CD4-positive, CD25-positive, alpha-beta regulatory T cell (primary cell): Measurements from ENCODE around the gene SLC40A1. TPM values are rescaled to one million over a fixed set of nuclear protein-coding genes. Genes with fewer than 3 reads are reported as not detected.

ENCODE experiments used
- ATAC-seq, 2 donors: fragments of 150-1000 bp; cut with Tn5 transposase; one replicate each; pipeline ENCODE4 v1.10.0; 2021; ENCODE audit warnings: low read depth in 2 of 2, moderate number of reproducible peaks in 2 of 2, moderate library complexity in 1 of 2
- DNase-seq, 3 donors: peaks; one replicate each; pipeline versions ENCODE4 v3.0.0 to v3.0.0-alpha.2; 2012 to 2022; ENCODE audit warnings: mixed read lengths in 1 of 3
- H3K27ac ChIP-seq: one replicate; pipeline ENCODE4 v1.7.0; 2013; ENCODE audit warnings: mild to moderate bottlenecking, low read length; ENCODE audit not compliant: insufficient read depth, poor library complexity, severe bottlenecking
- H3K27me3 ChIP-seq: one replicate; pipeline ENCODE4 v1.7.0; 2013; ENCODE audit warnings: low read length; ENCODE audit not compliant: control insufficient read depth, insufficient read depth
- H3K36me3 ChIP-seq: one replicate; pipeline ENCODE4 v1.7.0; 2013; ENCODE audit warnings: mild to moderate bottlenecking, low read length, moderate library complexity; ENCODE audit not compliant: control insufficient read depth, insufficient read depth
- H3K4me1 ChIP-seq: 2 replicates; pipeline ENCODE4 v1.7.0; 2013; ENCODE audit warnings: mild to moderate bottlenecking, low read length; ENCODE audit not compliant: insufficient read depth, control insufficient read depth, poor library complexity, severe bottlenecking
- H3K4me3 ChIP-seq: one replicate; pipeline ENCODE4 v1.7.0; 2013; ENCODE audit warnings: low read depth, mild to moderate bottlenecking, low read length, moderate library complexity
- H3K9me3 ChIP-seq, 2 experiments: 1 replicate in 1 of 2; 2 replicates in 1 of 2; pipeline ENCODE4 v1.7.0; 2013; ENCODE audit warnings: low read length in 2 of 2, mild to moderate bottlenecking in 1 of 2, moderate library complexity in 1 of 2; ENCODE audit not compliant: control insufficient read depth in 2 of 2
- H3K27ac Mint-ChIP-seq, 3 donors: one replicate each; pipeline ENCODE4 v1.8.0; 2020 to 2022; ENCODE audit warnings: mild to moderate bottlenecking in 3 of 3, mixed read lengths in 3 of 3, moderate library complexity in 2 of 3
- H3K27me3 Mint-ChIP-seq: one replicate; pipeline ENCODE4 v1.8.0; 2022; ENCODE audit warnings: mild to moderate bottlenecking, mixed read lengths
- H3K36me3 Mint-ChIP-seq: one replicate; pipeline ENCODE4 v1.8.0; 2020; ENCODE audit warnings: mixed read lengths
- H3K4me1 Mint-ChIP-seq, 4 donors: one replicate each; pipeline ENCODE4 v1.8.0; 2020 to 2022; ENCODE audit warnings: mixed read lengths in 4 of 4, mild to moderate bottlenecking in 1 of 4
- H3K4me3 Mint-ChIP-seq, 4 donors: one replicate each; pipeline ENCODE4 v1.8.0; 2020 to 2022; ENCODE audit warnings: mild to moderate bottlenecking in 4 of 4, mixed read lengths in 4 of 4, moderate library complexity in 3 of 4
- H3K9me3 Mint-ChIP-seq, 7 donors: one replicate each; pipeline ENCODE4 v1.8.0; 2020 to 2022; ENCODE audit warnings: mixed read lengths in 7 of 7, mild to moderate bottlenecking in 3 of 7, moderate library complexity in 2 of 7
- polyA plus RNA-seq, 4 donors: library from polyadenylated mRNA; unstranded; fragments of 300-500 nt; fragmentation: Illumina TruSeq; gene quantifications; one replicate each; pipeline ENCODE4 v1.2.3, GENCODE V29; 2021
- total RNA-seq: library from RNA; stranded (reverse); gene quantifications from one replicate; pipeline ENCODE4 v1.2.3, GENCODE V29; 2022

SLC40A1 gene
- total and polyA plus RNA-seq, 5 donors from 2014 or later = 5.6 to 25.3 (median 13.0) TPM

DNA sequence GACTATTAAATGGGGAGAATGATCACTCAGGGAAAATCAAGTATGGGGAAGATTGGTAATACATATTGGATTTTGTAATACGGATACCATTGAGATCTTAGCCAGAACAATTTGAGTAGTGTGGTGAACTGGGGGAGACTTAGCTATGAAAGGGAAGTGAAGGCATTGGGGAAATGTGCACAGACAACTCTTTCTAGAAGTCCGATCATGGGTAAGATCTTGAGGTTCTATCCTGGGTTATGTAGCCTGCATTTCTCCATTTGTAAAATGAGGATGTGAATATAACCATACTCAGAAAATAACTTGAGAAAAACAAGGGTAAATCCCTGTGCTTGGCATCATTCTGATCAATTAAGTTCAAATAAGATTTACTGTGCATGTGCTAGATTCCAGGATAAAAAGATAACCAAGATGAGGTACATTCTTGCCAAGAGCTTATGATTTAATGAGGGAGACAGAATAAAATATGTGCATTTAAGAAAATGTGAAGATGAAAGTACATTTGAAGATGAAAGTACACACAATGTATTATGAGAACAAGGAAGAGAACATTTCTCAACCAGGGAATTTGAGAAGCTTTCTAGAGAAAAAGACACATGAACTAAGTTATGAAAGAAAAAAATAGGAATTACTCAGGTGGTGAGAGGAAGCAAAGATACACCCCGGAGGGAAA lies 49.5 kb downstream of the SLC40A1 start:
- Mint-ChIP-seq H3K9me3 (no peaks in the 10 kb centered on the region), H3K4me3 (no peak overlapping the region), H3K4me1 (no peaks in the 10 kb centered on the region), H3K27ac (no peak overlapping the region), H3K36me3 (no peaks in the 10 kb centered on the region), H3K27me3 (peaks cover 4% of the 10 kb centered on the region)
- peaks cover 4% of the 10 kb centered on the region for H3K27me3 ChIP-seq
- no peaks in the 10 kb centered on the region for H3K4me1 ChIP-seq
- no peaks in the 10 kb centered on the region for H3K9me3 ChIP-seq
- H3K27ac ChIP-seq = no peak overlapping the region
- H3K36me3 ChIP-seq = no peaks in the 10 kb centered on the region
- no peak for DNase-seq
- no peak overlapping the region for H3K4me3 ChIP-seq
- ATAC-seq = no peak

DNA sequence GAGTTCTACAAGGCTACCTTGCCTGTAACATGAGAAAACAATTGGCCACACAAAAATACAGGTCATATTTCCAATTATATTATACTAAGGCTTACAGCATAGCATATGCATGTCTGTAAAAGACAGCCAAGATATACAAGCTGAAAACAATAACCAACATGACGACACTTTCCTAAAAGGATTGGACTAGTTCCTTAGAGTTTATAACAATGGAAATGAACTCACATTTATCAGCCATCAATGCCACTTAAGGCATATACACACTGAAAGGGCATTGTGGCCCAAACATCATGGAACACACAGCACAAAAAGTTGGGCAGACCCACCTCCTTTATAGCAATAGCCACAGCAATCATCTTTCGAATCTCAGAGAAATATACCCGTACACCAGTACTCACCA lies 52.0 kb downstream of the SLC40A1 start:
- no peaks in the 10 kb centered on the region for H3K4me1 ChIP-seq
- DNase-seq (no peak), ATAC-seq (no peak)
- Mint-ChIP-seq H3K4me1 (no peaks in the 10 kb centered on the region), H3K27ac (no peak overlapping the region), H3K36me3 (no peaks in the 10 kb centered on the region), H3K9me3 (no peaks in the 10 kb centered on the region), H3K4me3 (no peak overlapping the region), H3K27me3 (peaks cover 5% of the 10 kb centered on the region)
- no peaks in the 10 kb centered on the region for H3K36me3 ChIP-seq
- no peaks in the 10 kb centered on the region for H3K9me3 ChIP-seq
- H3K4me3 ChIP-seq = no peak overlapping the region
- no peak overlapping the region for H3K27ac ChIP-seq
- peaks cover 4% of the 10 kb centered on the region for H3K27me3 ChIP-seq

DNA sequence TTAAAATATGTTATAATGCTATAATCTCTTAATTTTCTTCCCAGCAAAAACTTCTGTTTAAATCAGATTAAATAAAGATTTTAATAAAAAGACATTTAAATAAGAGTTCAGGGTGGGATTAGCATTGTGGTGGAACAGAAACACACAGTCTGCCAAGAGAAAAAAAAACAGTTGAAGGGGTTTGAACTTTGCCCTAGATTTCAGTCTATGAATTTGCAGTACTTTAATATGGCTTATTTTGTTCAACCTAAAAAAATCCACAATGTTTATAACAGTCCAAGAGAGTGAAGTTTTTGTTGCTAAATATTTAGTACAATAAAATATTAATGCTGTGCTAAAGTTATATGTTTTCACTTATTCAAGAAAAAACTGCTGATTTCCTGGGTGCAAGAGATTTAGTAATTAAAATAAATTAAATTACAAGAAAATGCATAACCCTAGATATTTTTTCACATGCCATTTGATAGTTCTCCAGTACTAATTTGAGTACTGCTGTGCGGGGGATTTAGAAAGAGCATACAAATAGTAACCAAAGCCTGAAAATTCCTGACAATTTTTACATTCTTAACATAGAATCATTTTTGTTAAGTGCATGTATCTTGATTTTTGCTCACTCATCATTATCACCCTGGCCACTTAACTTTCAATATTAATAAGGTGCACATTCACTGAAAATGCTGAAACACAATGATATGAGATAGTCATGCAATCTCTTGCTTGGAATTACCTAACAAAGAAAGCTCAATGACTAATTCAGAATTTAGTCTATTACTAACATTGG lies 52.6 kb downstream of the SLC40A1 start:
- Mint-ChIP-seq H3K27me3 (peaks cover 5% of the 10 kb centered on the region), H3K36me3 (no peaks in the 10 kb centered on the region), H3K27ac (no peak overlapping the region), H3K4me3 (no peak overlapping the region), H3K4me1 (no peaks in the 10 kb centered on the region), H3K9me3 (no peaks in the 10 kb centered on the region)
- DNase-seq (no peak), ATAC-seq (no peak)
- Histone ChIP-seq H3K36me3 (no peaks in the 10 kb centered on the region), H3K9me3 (no peaks in the 10 kb centered on the region), H3K4me3 (no peak overlapping the region), H3K4me1 (no peaks in the 10 kb centered on the region), H3K27ac (no peak overlapping the region), H3K27me3 (peaks cover 4% of the 10 kb centered on the region)

DNA sequence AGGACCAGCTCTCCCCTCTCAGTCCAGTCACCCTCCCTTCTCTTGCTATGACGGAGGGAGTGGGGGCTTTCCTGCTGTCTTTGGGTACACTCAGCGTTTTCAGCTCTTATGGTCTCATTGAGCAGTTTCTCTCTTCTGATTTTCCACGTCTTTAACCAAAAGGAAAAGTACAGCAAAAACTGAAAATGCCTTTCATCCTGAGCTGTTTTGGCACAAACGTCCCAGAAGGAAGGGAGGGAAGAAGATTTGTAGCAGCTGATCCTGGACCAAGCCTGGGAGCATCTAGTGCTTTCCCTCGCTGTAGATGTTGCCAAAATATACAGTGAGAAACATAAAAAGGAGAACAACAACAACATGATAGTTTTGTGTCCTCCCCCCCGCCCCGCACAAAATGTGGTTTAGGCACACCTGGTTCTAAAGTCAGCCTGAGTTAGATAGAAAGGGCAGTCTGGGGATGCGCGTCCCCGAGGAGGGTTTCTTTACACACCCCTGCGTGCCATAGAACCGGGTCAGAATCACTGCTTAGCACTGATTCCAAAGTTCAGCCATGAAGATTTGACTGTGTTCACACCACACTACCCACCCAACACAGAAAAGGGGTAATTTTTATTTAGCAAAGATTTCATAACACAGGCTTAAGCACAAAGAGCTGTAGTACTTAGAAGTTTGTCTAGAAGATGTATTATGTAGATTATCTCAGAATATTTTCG lies 53.4 kb downstream of the SLC40A1 start:
- H3K4me3 ChIP-seq = no peak overlapping the region
- no peaks in the 10 kb centered on the region for H3K9me3 Mint-ChIP-seq
- no peak overlapping the region for H3K27ac Mint-ChIP-seq
- no peaks in the 10 kb centered on the region for H3K4me1 Mint-ChIP-seq
- ATAC-seq (no peak), DNase-seq (no peak)
- no peaks in the 10 kb centered on the region for H3K4me1 ChIP-seq
- H3K4me3 Mint-ChIP-seq = no peak overlapping the region
- peaks cover 4% of the 10 kb centered on the region for H3K27me3 ChIP-seq
- H3K36me3 Mint-ChIP-seq = no peaks in the 10 kb centered on the region
- H3K36me3 ChIP-seq = no peaks in the 10 kb centered on the region
- no peaks in the 10 kb centered on the region for H3K9me3 ChIP-seq
- no peak overlapping the region for H3K27ac ChIP-seq
- peaks cover 5% of the 10 kb centered on the region for H3K27me3 Mint-ChIP-seq

DNA sequence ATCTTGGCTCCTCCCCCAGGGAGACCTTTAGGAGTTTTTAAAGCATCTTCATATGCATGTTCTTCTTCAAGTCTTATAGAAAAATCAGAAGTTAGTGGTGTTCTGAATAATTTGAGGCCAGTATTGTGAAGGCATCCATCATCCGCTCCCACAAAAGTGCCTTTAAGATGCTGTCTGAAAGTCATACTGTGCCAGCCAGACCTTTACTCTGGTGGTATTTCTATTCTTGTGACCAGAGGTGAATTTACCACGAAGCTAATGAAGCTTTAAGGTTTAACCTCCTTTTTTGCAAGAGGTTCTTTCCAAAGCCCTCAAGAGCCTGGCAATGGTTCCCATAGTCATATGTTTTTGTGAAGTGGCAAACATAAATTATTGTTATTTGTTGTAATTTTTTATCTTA lies 54.3 kb downstream of the SLC40A1 start:
- ATAC-seq (no peak), DNase-seq (no peak)
- Mint-ChIP-seq H3K27me3 (peaks cover 5% of the 10 kb centered on the region), H3K27ac (no peak overlapping the region), H3K4me1 (no peaks in the 10 kb centered on the region), H3K36me3 (no peaks in the 10 kb centered on the region), H3K4me3 (no peak overlapping the region), H3K9me3 (no peaks in the 10 kb centered on the region)
- Histone ChIP-seq H3K9me3 (no peaks in the 10 kb centered on the region), H3K27ac (no peak overlapping the region), H3K4me1 (no peaks in the 10 kb centered on the region), H3K4me3 (no peak overlapping the region), H3K27me3 (peaks cover 4% of the 10 kb centered on the region), H3K36me3 (no peaks in the 10 kb centered on the region)

DNA sequence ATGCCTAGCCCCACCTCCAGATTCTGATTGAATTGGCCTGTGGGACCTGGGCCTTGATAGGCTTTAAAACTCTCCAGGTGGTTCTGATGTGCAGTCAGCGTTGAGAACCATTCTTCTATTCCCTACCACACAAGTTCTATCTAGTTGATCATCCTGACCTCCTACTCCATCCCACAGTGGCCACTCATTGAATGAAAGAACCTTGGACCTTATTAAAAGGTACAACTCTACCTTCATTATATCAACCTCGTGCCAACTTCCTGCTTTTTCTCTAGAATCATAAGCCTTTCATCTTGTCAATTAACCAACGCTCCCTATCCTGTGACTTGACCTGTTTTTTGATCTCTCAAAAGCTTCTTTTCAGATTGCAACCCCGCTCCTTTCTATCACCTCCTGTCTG lies 55.8 kb downstream of the SLC40A1 start:
- Histone ChIP-seq H3K36me3 (no peaks in the 10 kb centered on the region), H3K4me3 (no peak overlapping the region), H3K9me3 (no peaks in the 10 kb centered on the region), H3K27me3 (peaks cover 4% of the 10 kb centered on the region), H3K4me1 (no peaks in the 10 kb centered on the region), H3K27ac (no peak overlapping the region)
- no peaks in the 10 kb centered on the region for H3K36me3 Mint-ChIP-seq
- DNase-seq (no peak), ATAC-seq (no peak)
- peaks cover 5% of the 10 kb centered on the region for H3K27me3 Mint-ChIP-seq
- H3K9me3 Mint-ChIP-seq = no peaks in the 10 kb centered on the region
- no peak overlapping the region for H3K4me3 Mint-ChIP-seq
- H3K27ac Mint-ChIP-seq = no peak overlapping the region
- no peaks in the 10 kb centered on the region for H3K4me1 Mint-ChIP-seq

DNA sequence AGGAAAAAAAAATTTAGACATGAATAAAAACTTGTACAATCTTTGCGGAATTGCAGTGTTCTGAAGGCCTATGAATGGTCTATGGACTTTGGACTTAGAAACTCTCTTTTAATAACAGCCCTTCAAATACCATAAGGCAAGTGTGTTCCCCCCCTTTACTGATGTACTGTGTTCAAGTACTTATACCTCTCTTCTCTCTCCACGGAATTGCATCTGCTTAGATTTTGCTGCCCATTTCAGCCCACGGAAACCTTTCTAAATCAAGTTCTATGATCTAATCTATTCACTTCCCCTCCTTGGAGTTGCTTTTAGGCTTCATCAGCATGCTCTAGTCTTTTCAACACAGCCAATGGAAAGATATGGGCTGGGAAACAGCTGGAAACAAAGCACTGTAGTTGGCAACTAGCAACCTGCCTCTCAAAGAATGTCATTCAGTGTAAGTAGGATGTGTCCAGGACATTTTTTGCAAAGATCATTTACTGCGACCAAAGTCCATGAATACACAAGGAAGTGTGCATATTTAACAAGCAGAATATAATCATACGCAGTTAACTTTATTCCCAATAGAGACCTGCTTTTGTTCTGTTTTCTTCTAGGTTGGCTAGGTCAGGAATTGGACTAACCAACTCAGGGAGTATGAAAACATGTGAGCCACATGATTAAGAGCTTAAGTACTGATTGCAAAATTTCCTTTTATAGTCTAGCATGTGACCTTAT lies 58.0 kb downstream of the SLC40A1 start:
- Histone ChIP-seq H3K4me1 (no peaks in the 10 kb centered on the region), H3K36me3 (no peaks in the 10 kb centered on the region), H3K4me3 (no peak overlapping the region), H3K27me3 (peaks cover 3% of the 10 kb centered on the region), H3K27ac (no peak overlapping the region), H3K9me3 (no peaks in the 10 kb centered on the region)
- H3K36me3 Mint-ChIP-seq = no peaks in the 10 kb centered on the region
- H3K4me3 Mint-ChIP-seq = no peak overlapping the region
- ATAC-seq = no peak
- DNase-seq = no peak
- peaks cover 5% of the 10 kb centered on the region for H3K27me3 Mint-ChIP-seq
- H3K9me3 Mint-ChIP-seq = no peaks in the 10 kb centered on the region
- no peaks in the 10 kb centered on the region for H3K4me1 Mint-ChIP-seq
- no peak overlapping the region for H3K27ac Mint-ChIP-seq
